ENCODE results near the gene RPN2. TPM values are rescaled to one million over a fixed set of nuclear protein-coding genes. Genes with fewer than 3 reads are reported as not detected.

The RPN2 gene
- total RNA-seq, 1 experiment from 2014 or later, result 234 TPM

DNA sequence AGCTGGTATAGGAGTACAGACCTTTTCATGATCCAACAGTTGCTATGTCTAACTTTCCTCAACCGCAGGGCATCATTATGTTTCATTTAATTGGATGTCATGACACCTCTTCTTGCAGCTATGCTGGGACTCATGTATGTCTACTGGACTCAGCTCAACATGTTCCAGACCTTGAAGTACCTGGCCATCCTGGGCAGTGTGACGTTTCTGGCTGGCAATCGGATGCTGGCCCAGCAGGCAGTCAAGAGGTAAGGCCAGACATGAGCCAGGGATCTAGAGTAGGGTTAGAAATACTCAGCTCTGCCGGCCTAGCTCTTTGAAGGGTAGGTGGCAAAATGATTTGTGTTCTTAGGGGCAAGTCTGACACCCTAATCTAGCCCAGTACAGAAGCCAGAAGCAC is 57.3 kb downstream of the RPN2 start:
- no peaks in the 10 kb centered on the region for H3K9me3 ChIP-seq (ENCODE audit: control insufficient read depth, low read depth, low read length)
- peaks cover 0 to 4% of the 10 kb centered on the region in 2 experiments; a peak in 2 of 4 replicates for H3K4me1 Mint-ChIP-seq
- no peak overlapping the region for H2BK12ac ChIP-seq (ENCODE audit: insufficient read length, low read depth, low read length)
- no peak overlapping the region for H2BK5ac ChIP-seq (ENCODE audit: insufficient read length, low read length)
- no peaks in the 10 kb centered on the region for H3K79me2 ChIP-seq (ENCODE audit: insufficient read depth, low read length)
- H3K18ac ChIP-seq (ENCODE audit: insufficient read length, low read depth, low read length), result no peak overlapping the region
- peaks cover 56 to 97% (median 94%) of the 10 kb centered on the region in 3 experiments; a peak in 6 of 7 replicates for H3K36me3 Mint-ChIP-seq (ENCODE audit: insufficient read depth in 1 of 3, low read depth in 3 of 3)
- no peak overlapping the region for H2AFZ ChIP-seq (ENCODE audit: low read length)
- H3K56ac ChIP-seq (ENCODE audit: insufficient read length, low read depth, low read length), result no peak overlapping the region
- no peaks in the 10 kb centered on the region for H3K79me1 ChIP-seq (ENCODE audit: insufficient read depth, low read depth, low read length, poor library complexity, severe bottlenecking)
- no peak overlapping the region for H4K91ac ChIP-seq (ENCODE audit: insufficient read length, low read depth, low read length)
- no peaks in the 10 kb centered on the region for H3K9me3 Mint-ChIP-seq
- H3K27me3 Mint-ChIP-seq (ENCODE audit: low read depth), result no peaks in the 10 kb centered on the region
- H2BK120ac ChIP-seq (ENCODE audit: low read depth, low read length, poor library complexity, severe bottlenecking), result no peak overlapping the region
- H3K27ac ChIP-seq (ENCODE audit: insufficient read length, low read depth, low read length), result no peak overlapping the region
- no peaks in the 10 kb centered on the region for H3K4me1 ChIP-seq (ENCODE audit: insufficient read depth, low read length)
- no peak overlapping the region for H2BK20ac ChIP-seq (ENCODE audit: low read depth, low read length, poor library complexity, severe bottlenecking)
- H3K4ac ChIP-seq (ENCODE audit: low read depth, low read length), result no peak overlapping the region
- H4K8ac ChIP-seq (replicated peaks; ENCODE audit: insufficient read length, low read depth, low read length), result no peak overlapping the region
- no peak overlapping the region for H3K14ac ChIP-seq (ENCODE audit: insufficient read depth, low read length)
- peak overlapping the region in 1 of 3 experiments; percentile 60; a peak in 1 of 7 replicates for H3K27ac Mint-ChIP-seq
- no peak overlapping the region for H2BK15ac ChIP-seq (ENCODE audit: low read depth, low read length)
- H3K23me2 ChIP-seq (ENCODE audit: insufficient read length, low read depth, low read length, poor library complexity, severe bottlenecking), result no peaks in the 10 kb centered on the region
- H4K20me1 ChIP-seq (ENCODE audit: control insufficient read depth, insufficient read depth, insufficient read length), result no peaks in the 10 kb centered on the region
- H3K23ac ChIP-seq (ENCODE audit: insufficient read length, low read depth, low read length), result no peak overlapping the region
- no peak for DNase-seq
- H3K4me2 ChIP-seq (ENCODE audit: insufficient read depth, insufficient read length, low read length), result no peak overlapping the region
- WGBS (ENCODE audit: extremely low coverage, insufficient read length, low lambda C conversion rate), result no CpG with 5 or more reads among the region's 4 CpGs
- no peak overlapping the region for H3K9ac ChIP-seq (ENCODE audit: extremely low read depth, insufficient read length, low read length)
- no peak overlapping the region for H3K4me3 Mint-ChIP-seq
- no peak for TF ChIP-seq CTCF (conservative IDR thresholded peaks at IDR 0.05)
- no peaks in the 10 kb centered on the region for H3K27me3 ChIP-seq (ENCODE audit: insufficient read depth, low read length)
- H3T11ph ChIP-seq (ENCODE audit: low read length), result no peak overlapping the region
- H4K5ac ChIP-seq (ENCODE audit: insufficient read length, low read depth, low read length), result no peak overlapping the region
- H2AK5ac ChIP-seq (ENCODE audit: insufficient read length, low read length), result no peak overlapping the region
